C4-2B (cell line): ENCODE data around the gene SMCO3.
"Not testable (repeated sequence)": the region's sequence is repeated elsewhere in the genome, so short reads cannot be mapped to it uniquely, and the experiment has no call there.

Source experiments
- H3K27ac ChIP-seq: fragments of 450-650 bp; 2 replicates; pipeline ENCODE4 v1.5.1; 2017
- ZFX ChIP-seq: fragments of 450-650 bp; IDR thresholded peaks from 2 replicates; pipeline ENCODE4 v1.6.1; 2017
- TF ChIP-seq, protein P1 (sequence below): fragments of 450-650 bp; conservative IDR thresholded peaks from 2 replicates; pipeline ENCODE4 v1.5.1; 2017; ENCODE audit warnings: mild to moderate bottlenecking

Gene SMCO3

DNA sequence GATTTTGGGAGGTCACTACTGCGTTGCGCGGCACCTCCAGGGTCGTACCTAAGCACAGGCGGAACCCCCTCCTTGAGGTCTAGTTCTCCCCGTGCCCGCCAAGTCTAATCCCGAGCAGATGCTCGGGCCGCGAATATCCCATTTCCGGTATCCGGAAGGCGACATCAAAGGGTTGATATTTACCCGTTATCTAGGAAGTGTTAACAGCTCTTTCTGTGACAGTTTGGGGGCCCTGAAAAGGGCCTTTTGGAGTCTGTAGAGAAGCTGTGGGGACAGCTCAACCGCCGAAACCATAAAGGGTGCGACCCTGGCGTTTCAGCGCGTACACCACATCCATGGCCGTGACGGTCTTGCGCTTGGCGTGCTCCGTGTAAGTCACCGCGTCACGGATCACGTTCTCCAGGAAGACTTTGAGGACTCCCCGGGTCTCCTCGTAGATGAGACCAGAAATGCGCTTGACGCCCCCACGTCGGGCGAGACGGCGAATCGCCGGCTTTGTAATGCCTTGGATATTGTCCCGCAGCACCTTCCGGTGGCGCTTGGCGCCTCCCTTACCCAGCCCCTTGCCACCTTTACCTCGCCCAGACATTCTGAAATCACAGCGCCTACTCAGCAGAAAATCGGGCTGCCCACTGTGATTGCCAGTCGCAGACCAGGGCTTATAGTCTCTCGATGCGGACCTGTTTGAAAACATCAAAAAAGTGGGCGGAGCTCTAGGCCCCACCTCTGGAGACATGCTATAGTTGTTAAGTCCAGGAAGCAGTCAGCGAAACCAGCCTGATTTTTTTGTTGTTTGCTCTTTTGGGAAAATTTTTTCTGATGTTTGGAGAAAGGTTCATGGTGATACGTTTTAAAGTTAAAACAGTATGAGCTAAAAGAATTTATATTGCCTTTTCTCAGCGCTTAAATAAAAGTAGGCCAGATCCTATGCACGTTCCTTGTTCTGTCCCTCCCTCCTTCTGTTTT lies 43.2 kb downstream of the SMCO3 start:
- TF ChIP-seq, protein P1, sequence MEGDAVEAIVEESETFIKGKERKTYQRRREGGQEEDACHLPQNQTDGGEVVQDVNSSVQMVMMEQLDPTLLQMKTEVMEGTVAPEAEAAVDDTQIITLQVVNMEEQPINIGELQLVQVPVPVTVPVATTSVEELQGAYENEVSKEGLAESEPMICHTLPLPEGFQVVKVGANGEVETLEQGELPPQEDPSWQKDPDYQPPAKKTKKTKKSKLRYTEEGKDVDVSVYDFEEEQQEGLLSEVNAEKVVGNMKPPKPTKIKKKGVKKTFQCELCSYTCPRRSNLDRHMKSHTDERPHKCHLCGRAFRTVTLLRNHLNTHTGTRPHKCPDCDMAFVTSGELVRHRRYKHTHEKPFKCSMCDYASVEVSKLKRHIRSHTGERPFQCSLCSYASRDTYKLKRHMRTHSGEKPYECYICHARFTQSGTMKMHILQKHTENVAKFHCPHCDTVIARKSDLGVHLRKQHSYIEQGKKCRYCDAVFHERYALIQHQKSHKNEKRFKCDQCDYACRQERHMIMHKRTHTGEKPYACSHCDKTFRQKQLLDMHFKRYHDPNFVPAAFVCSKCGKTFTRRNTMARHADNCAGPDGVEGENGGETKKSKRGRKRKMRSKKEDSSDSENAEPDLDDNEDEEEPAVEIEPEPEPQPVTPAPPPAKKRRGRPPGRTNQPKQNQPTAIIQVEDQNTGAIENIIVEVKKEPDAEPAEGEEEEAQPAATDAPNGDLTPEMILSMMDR, result no peak
- no peak for TF ChIP-seq ZFX
- peak overlapping the region; percentile 93 for H3K27ac ChIP-seq

DNA sequence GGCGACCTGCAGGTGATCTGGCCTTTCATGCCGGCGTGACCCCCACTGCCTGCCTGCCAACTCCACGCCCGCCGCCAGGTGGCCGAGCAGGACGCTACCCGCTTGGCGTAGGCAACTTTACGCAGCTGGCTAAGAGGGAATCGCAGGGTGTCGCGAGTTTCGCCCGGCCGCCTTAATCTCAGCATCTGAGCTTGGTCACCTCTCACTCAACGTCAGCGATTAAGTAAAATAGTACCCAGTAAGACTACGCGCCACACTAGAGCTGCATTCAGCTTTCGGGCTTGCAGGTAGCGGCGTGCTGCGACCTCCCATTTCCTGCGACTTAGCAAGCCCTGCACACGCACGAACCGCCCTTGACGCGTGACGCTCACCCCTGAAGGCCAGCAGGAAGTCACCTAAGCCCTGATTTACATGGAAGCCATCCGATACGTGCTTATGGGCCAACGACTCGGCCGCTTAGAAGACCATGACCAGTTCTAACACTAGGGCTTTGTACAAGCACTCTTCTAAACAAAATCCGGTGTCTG lies 44.0 kb downstream of the SMCO3 start:
- TF ChIP-seq, protein P1, result peak; percentile 85
- no peak for TF ChIP-seq ZFX
- H3K27ac ChIP-seq, result peak overlapping the region; percentile 93

DNA sequence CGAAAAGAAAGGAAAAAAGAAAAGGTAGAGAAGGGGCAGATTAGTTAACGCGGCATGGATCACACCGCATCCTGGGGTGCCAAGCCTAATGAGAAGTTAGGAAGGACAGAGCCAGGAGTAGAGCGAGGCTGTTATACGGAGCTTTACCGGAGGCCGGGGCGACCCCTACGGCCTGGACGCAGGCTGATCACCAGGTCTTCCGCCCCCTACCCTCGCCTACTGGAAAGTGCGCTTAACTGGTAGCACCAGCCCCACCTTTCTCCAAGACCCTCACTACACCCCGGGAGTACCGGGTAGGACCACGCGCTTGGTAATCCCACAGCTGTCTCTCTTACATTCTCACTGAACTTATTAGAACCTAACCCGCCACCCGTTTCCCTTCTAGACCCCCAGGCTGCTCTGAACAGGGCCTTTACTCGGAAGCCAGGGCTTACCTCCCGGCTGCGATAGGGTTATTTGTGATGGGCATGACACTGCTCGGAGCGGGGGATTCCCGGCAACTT lies 44.5 kb downstream of the SMCO3 start:
- TF ChIP-seq ZFX, result no peak
- TF ChIP-seq, protein P1, result no peak
- peak overlapping the region; percentile 93 for H3K27ac ChIP-seq

DNA sequence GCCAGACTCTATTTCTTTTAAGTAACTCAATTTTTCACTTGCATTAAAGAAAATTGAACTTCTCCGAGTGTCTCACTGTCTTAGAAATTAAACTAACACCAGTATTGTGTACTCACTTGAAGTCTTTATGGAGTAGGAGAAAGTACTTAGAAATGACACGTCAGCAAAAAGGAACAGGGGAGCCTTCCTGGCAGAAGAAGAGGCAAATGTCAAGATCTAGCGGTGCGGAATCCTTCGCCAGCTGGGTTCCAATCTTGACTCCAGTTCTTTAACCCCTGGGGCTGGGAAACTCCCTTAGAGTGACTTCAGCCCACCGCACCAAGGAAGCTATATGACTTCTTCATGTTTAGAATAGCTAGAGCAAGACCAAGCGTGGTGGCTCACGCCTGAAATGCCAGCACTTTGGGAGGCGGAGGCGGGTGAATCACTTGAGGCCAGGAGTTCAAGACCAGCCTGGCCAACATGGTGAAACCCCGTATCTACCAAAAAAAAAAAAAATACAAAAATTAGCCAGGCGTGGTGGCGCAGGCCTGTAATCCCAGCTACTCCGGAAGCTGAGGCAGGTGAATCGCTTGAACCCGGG lies 45.1 kb downstream of the SMCO3 start:
- no peak for TF ChIP-seq ZFX
- TF ChIP-seq, protein P1, result no peak
- H3K27ac ChIP-seq, result peak overlapping the region; percentile 93; the same call in 1 of the 2 replicates

DNA sequence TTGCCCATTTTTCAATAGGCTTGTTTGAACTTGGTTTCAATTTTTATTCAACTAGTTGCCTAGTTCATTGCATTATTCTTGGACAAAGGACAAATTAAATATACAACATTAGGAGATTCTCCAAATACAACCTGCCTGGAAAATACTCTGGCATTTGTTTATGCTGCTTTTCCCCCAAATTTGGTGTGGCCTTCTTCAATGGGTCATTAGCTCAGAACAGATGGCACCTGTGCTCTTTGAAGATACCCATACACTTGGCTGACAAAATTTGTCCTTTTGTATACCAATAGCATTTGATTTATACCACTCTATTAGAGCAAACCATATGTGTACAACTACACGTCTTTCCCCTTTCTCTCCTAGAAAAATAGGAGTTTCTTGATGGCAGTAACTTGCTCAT lies 46.4 kb downstream of the SMCO3 start:
- no peak overlapping the region for H3K27ac ChIP-seq
- TF ChIP-seq ZFX, result no peak
- TF ChIP-seq, protein P1, result no peak

DNA sequence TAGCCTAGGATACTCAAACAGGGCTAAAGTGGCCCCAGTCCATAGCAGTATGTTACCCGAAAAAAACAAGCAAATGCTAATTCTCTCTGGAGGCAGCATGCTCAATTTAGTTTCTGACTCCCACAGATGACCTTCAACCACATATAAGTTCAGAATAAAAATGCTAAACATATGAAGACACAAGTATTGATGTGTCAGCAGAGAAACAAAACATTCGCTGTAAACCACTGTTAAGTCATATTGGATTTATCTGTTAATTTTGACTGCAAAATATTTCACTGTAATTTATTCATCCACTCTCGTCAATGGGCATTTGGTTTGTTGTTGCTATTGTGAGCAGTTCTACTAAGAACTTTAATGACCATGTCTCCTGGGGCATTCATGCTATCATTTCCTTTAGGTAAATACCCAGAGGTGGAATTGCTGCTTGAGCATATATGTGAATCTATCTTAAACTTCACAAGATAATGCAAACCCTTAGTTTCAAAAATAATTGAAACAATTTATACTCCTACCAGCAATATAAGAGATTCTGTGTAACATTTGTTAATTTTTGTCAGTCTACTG lies 47.2 kb downstream of the SMCO3 start:
- TF ChIP-seq, protein P1, result no peak
- H3K27ac ChIP-seq, result no peak overlapping the region; the same call in 1 of the 2 replicates

DNA sequence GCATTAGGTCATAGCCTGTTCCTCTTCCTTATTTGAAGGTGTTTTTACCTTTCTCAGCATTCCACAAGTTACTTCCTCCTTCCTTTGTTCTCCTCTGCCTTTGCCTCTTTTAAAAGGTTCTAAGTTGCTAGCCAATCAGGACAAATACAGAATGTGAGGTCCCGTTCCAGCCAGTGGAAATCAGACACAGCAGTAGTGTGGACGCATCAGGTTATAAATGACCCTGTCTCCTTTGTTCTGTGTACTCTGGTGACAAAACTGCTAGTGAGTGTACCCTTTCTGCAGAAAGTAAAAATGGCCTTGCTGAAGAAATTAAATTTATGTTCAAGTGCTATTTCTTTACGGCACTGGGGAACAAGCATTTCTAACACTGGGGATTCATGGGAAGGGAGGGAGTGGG lies 48.0 kb downstream of the SMCO3 start:
- not testable (repeated sequence) for H3K27ac ChIP-seq
